OCI-LY1 (cell line): ENCODE measurements around the gene SHLD2.
"Not testable (repeated sequence)": the region's sequence is repeated elsewhere in the genome, so short reads cannot be mapped to it uniquely, and the experiment has no call there.

Experiments used
- EZH2 ChIP-seq: fragments of 200-600 bp; sonication (generic), shearing (Covaris generic); IDR thresholded peaks from 2 replicates; pipeline ENCODE4 v1.8.0; 2017; ENCODE audit warnings: borderline replicate concordance, mixed run types, mild to moderate bottlenecking, antibody characterized with exemption, low read length, moderate library complexity, mixed read lengths
- TF ChIP-seq, protein P1 (sequence below): fragments of 200-600 bp; sonication (generic), shearing (Covaris generic); IDR thresholded peaks from 2 replicates; pipeline ENCODE4 v1.5.1; 2017; ENCODE audit warnings: mild to moderate bottlenecking, antibody characterized with exemption, low read length, moderate library complexity, mixed read lengths

DNA sequence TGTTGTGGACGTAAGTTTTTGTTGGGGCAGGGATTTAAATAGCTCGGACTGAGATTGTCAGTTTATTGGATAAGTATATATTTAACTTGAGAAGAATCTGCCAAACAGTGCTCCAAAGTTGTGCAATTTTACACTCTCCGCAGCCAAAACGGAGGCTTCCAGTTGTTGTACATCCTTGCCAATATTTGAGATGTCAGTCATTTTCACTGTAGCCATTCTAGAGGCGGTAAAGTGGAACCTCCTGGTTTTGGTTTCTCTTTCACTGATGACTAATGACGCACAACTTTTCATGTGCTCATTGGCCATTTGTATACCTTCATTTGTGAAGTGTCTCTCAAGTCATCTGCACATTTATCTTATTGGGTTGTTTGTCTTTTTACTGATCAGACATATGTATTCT, 105.9 kb downstream of the SHLD2 start:
- TF ChIP-seq, protein P1, sequence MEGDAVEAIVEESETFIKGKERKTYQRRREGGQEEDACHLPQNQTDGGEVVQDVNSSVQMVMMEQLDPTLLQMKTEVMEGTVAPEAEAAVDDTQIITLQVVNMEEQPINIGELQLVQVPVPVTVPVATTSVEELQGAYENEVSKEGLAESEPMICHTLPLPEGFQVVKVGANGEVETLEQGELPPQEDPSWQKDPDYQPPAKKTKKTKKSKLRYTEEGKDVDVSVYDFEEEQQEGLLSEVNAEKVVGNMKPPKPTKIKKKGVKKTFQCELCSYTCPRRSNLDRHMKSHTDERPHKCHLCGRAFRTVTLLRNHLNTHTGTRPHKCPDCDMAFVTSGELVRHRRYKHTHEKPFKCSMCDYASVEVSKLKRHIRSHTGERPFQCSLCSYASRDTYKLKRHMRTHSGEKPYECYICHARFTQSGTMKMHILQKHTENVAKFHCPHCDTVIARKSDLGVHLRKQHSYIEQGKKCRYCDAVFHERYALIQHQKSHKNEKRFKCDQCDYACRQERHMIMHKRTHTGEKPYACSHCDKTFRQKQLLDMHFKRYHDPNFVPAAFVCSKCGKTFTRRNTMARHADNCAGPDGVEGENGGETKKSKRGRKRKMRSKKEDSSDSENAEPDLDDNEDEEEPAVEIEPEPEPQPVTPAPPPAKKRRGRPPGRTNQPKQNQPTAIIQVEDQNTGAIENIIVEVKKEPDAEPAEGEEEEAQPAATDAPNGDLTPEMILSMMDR = not testable (repeated sequence)
- not testable (repeated sequence) for TF ChIP-seq EZH2
